CD14-positive monocyte (primary cell): ENCODE data around the gene TYROBP. TPM values are rescaled to one million over a fixed set of nuclear protein-coding genes. Genes with fewer than 3 reads are reported as not detected.

ENCODE experiments used
- DNase-seq, 3 donors: peaks; one replicate each; pipeline ENCODE4 v3.0.0-alpha.2; 2011 to 2022
- H2AFZ ChIP-seq: 2 replicates; pipeline ENCODE4 v1.6.0; 2012; ENCODE audit warnings: mild to moderate bottlenecking, low read depth, low read length, inconsistent platforms; ENCODE audit not compliant: insufficient read depth, poor library complexity, severe bottlenecking
- H3K27ac ChIP-seq, 2 donors: 1 replicate in 1 of 2; 2 replicates in 1 of 2; pipeline ENCODE4 v1.5.1; 2012 to 2013; ENCODE audit warnings: low read length in 2 of 2, control low read depth in 1 of 2, inconsistent platforms in 1 of 2, low read depth in 1 of 2, mild to moderate bottlenecking in 1 of 2
- H3K27me3 ChIP-seq, 2 donors: one replicate each; pipeline versions ENCODE4 v1.6.0 to v1.6.1; 2011 to 2013; ENCODE audit warnings: low read length in 2 of 2; ENCODE audit not compliant: control insufficient read depth in 2 of 2, insufficient read depth in 2 of 2
- H3K36me3 ChIP-seq, 2 donors: replicated peaks in 1 of 2; 1 replicate in 1 of 2; 2 replicates in 1 of 2; pipeline versions ENCODE4 v1.5.1 to v1.6.1; 2012 to 2013; ENCODE audit warnings: low read length in 2 of 2, control low read depth in 1 of 2, inconsistent platforms in 1 of 2, mild to moderate bottlenecking in 1 of 2; ENCODE audit not compliant: insufficient read depth in 2 of 2, control insufficient read depth in 1 of 2
- H3K4me1 ChIP-seq, 2 donors: 1 replicate in 1 of 2; 2 replicates in 1 of 2; pipeline versions ENCODE4 v1.5.1 to v1.6.1; 2012 to 2013; ENCODE audit warnings: low read length in 2 of 2, control low read depth in 1 of 2, inconsistent platforms in 1 of 2, mild to moderate bottlenecking in 1 of 2, moderate library complexity in 1 of 2; ENCODE audit not compliant: insufficient read depth in 2 of 2, control insufficient read depth in 1 of 2
- H3K4me2 ChIP-seq: replicated peaks from 2 replicates; pipeline ENCODE3; 2012; ENCODE audit warnings: low read length, moderate library complexity, mild to moderate bottlenecking; ENCODE audit not compliant: poor library complexity, severe bottlenecking; ENCODE audit errors: extremely low read depth
- H3K4me3 ChIP-seq, 3 experiments: fragments of 200-600 bp in 1 of 3; sonication (generic) in 1 of 3; replicated peaks in 1 of 3; 1 replicate in 2 of 3; 2 replicates in 1 of 3; pipeline ENCODE4 v1.5.1; 2011 to 2013; ENCODE audit warnings: low read length in 3 of 3, mild to moderate bottlenecking in 3 of 3, control low read depth in 2 of 3, low read depth in 2 of 3, inconsistent platforms in 1 of 3, moderate library complexity in 1 of 3
- H3K79me2 ChIP-seq: 2 replicates; pipeline ENCODE4 v1.6.0; 2012; ENCODE audit warnings: mild to moderate bottlenecking, control low read depth, inconsistent platforms, low read length, moderate library complexity; ENCODE audit not compliant: insufficient read depth
- H3K9ac ChIP-seq: 2 replicates; pipeline ENCODE4 v1.6.0; 2017; ENCODE audit warnings: low read length, mild to moderate bottlenecking; ENCODE audit not compliant: insufficient read depth, poor library complexity, severe bottlenecking
- H3K9me3 ChIP-seq, 2 donors: replicated peaks in 1 of 2; 1 replicate in 1 of 2; 2 replicates in 1 of 2; pipeline versions ENCODE4 v1.5.1 to v1.6.1; 2012 to 2013; ENCODE audit warnings: low read length in 2 of 2, control low read depth in 1 of 2; ENCODE audit not compliant: control insufficient read depth in 1 of 2, insufficient read depth in 1 of 2
- H4K20me1 ChIP-seq: 2 replicates; pipeline ENCODE4 v1.6.0; 2012; ENCODE audit warnings: mild to moderate bottlenecking, low read length, control low read depth, moderate library complexity; ENCODE audit not compliant: insufficient read depth
- H3K27ac Mint-ChIP-seq, 7 donors: one replicate each; pipeline ENCODE4 v1.8.0; 2020; ENCODE audit warnings: mild to moderate bottlenecking in 7 of 7, mixed read lengths in 7 of 7, moderate library complexity in 6 of 7, inconsistent platforms in 2 of 7
- H3K27me3 Mint-ChIP-seq, 3 donors: one replicate each; pipeline ENCODE4 v1.8.0; 2021 to 2022; ENCODE audit warnings: low read depth in 3 of 3, mild to moderate bottlenecking in 3 of 3, mixed read lengths in 3 of 3, moderate library complexity in 3 of 3, inconsistent platforms in 1 of 3
- H3K36me3 Mint-ChIP-seq, 2 donors: one replicate each; pipeline ENCODE4 v1.8.0; 2020; ENCODE audit warnings: mixed read lengths in 2 of 2, inconsistent platforms in 1 of 2, mild to moderate bottlenecking in 1 of 2
- H3K4me1 Mint-ChIP-seq: one replicate; pipeline ENCODE4 v1.8.0; 2020; ENCODE audit warnings: mild to moderate bottlenecking, mixed read lengths
- H3K4me3 Mint-ChIP-seq, 2 donors: one replicate each; pipeline ENCODE4 v1.8.0; 2020; ENCODE audit warnings: mild to moderate bottlenecking in 2 of 2, mixed read lengths in 2 of 2, moderate library complexity in 1 of 2
- H3K9me3 Mint-ChIP-seq, 7 donors: one replicate each; pipeline ENCODE4 v1.8.0; 2020 to 2022; ENCODE audit warnings: mixed read lengths in 7 of 7, mild to moderate bottlenecking in 6 of 7, moderate library complexity in 6 of 7, inconsistent platforms in 2 of 7
- whole genome bisulfite sequencing: methylation state at CpG from one replicate; pipeline ENCODE4 v1.1.5; 2013; ENCODE audit warnings: missing lambda C conversion rate; ENCODE audit not compliant: insufficient coverage; 5-methylcytosine and 5-hydroxymethylcytosine counted together
- intact Hi-C, 2 donors: fragments of 100-400 bp; cut with micrococcal nuclease; formaldehyde crosslinking; loops; one replicate each; pipeline versions ENCODE4 v1.15.0 to v1.15.1; 2023
- polyA plus RNA-seq, 3 donors: library from polyadenylated mRNA; depleted of rRNA in 1 of 3; unstranded in 2 of 3; stranded (reverse) in 1 of 3; fragments of 300-500 nt in 2 of 3; fragments of >200 nt in 1 of 3; fragmentation: Illumina TruSeq in 2 of 3; gene quantifications; 1 replicate in 2 of 3; 2 replicates in 1 of 3; pipeline ENCODE4 v1.2.3, GENCODE V29; 2012 to 2021
- TF ChIP-seq, protein P1 (sequence below): fragments of 200-600 bp; IDR thresholded peaks from one replicate; pipeline ENCODE4 v1.8.0; 2022; ENCODE audit warnings: antibody characterized with exemption, mild to moderate bottlenecking

TYROBP gene
- polyA plus RNA-seq, 3 donors = 3,224 to 6,141 (median 5,182) TPM

DNA sequence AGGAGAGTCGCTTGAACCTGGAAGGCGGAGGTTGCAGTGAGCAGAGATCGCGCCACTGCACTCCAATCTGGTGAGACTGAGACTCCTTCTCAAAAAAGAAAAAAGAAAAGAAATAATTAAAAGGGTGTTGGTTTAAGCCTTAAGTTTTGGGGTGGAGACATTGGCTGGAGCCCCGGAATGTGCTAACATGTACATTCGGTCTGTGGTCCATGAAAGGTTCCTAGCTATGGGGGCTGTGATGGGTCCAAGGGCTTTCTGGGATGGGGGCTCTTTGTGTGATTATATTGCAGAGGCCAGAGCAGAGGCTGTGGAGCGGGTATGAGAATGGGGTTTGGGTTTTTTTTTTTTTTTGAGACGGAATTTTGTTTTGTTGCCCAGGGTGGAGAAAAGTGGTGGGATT, 22.2 kb downstream of the TYROBP start:
- Mint-ChIP-seq H3K9me3 (no peaks in the 10 kb centered on the region), H3K27ac (peak overlapping the region in 1 of 7 donors; percentile 74), H3K27me3 (peaks cover 2 to 3% (median 2%) of the 10 kb centered on the region in 3 donors), H3K4me3 (no peak overlapping the region), H3K36me3 (peaks cover 40 to 48% of the 10 kb centered on the region in 2 donors), H3K4me1 (peaks cover 7% of the 10 kb centered on the region)
- no peak for DNase-seq
- intact Hi-C loops = no loop called here
- H3K9me3 ChIP-seq = no peaks in the 10 kb centered on the region
- no peak overlapping the region for H3K4me2 ChIP-seq
- TF ChIP-seq, protein P1, sequence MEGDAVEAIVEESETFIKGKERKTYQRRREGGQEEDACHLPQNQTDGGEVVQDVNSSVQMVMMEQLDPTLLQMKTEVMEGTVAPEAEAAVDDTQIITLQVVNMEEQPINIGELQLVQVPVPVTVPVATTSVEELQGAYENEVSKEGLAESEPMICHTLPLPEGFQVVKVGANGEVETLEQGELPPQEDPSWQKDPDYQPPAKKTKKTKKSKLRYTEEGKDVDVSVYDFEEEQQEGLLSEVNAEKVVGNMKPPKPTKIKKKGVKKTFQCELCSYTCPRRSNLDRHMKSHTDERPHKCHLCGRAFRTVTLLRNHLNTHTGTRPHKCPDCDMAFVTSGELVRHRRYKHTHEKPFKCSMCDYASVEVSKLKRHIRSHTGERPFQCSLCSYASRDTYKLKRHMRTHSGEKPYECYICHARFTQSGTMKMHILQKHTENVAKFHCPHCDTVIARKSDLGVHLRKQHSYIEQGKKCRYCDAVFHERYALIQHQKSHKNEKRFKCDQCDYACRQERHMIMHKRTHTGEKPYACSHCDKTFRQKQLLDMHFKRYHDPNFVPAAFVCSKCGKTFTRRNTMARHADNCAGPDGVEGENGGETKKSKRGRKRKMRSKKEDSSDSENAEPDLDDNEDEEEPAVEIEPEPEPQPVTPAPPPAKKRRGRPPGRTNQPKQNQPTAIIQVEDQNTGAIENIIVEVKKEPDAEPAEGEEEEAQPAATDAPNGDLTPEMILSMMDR = no peak
- H2AFZ ChIP-seq = no peak overlapping the region
- no peaks in the 10 kb centered on the region for H3K4me1 ChIP-seq
- H3K36me3 ChIP-seq = peaks cover 36 to 44% of the 10 kb centered on the region in 2 donors
- H3K9ac ChIP-seq = no peak overlapping the region
- H4K20me1 ChIP-seq = peaks cover 49% of the 10 kb centered on the region
- H3K27me3 ChIP-seq = no peaks in the 10 kb centered on the region
- no peak overlapping the region for H3K4me3 ChIP-seq
- H3K79me2 ChIP-seq = peaks cover 5% of the 10 kb centered on the region
- H3K27ac ChIP-seq = no peak overlapping the region
- 96% methylated on average over 6 of the region's 8 CpGs for WGBS

DNA sequence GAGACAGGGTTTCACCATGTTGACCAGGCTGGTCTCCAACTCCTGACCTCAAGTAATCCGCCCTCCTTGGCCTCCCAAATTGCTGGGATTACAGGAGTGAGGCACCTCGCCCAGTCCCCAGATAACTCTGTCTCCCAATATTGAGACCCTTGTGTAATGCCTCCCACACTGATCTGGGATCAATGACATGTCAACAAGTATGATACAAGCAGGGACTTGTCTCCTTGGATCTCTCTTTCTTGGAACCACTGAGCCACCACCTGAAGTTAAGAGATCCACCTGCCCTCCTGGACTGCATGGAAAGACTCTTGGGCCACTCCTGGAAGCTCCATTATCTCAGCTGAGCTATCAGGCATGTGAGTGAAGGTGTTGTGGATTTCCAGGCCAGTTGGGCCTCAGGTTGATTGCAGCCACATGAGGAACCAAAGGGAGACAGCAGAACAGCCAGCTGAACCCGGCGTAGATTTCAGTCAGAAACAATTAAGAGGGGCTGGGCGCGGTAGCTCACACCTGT, 22.8 kb downstream of the TYROBP start:
- H3K4me3 Mint-ChIP-seq = no peak overlapping the region

More for the DNA sequence above, 22.8 kb downstream of the TYROBP start:
- Histone ChIP-seq H3K9ac (no peak overlapping the region), H3K27me3 (no peaks in the 10 kb centered on the region), H2AFZ (no peak overlapping the region), H4K20me1 (peaks cover 42% of the 10 kb centered on the region), H3K4me2 (no peak overlapping the region), H3K4me3 (no peak overlapping the region), H3K79me2 (peaks cover 1% of the 10 kb centered on the region), H3K36me3 (peaks cover 30 to 38% of the 10 kb centered on the region in 2 donors), H3K9me3 (no peaks in the 10 kb centered on the region), H3K4me1 (no peaks in the 10 kb centered on the region), H3K27ac (no peak overlapping the region)
- Mint-ChIP-seq H3K27ac (peak overlapping the region in 4 of 7 donors; percentile 40 to 74 (median 49)), H3K36me3 (peaks cover 35 to 42% of the 10 kb centered on the region in 2 donors), H3K4me1 (peaks cover 7% of the 10 kb centered on the region), H3K27me3 (peaks cover 2 to 3% (median 2%) of the 10 kb centered on the region in 3 donors), H3K9me3 (no peaks in the 10 kb centered on the region)
- TF ChIP-seq, protein P1 = no peak
- intact Hi-C loops = no loop called here
- WGBS = 95% methylated on average over 6 of the region's 6 CpGs
- DNase-seq = no peak
